ENCODE measurements around the gene NCKAP5.

NCKAP5 gene

DNA sequence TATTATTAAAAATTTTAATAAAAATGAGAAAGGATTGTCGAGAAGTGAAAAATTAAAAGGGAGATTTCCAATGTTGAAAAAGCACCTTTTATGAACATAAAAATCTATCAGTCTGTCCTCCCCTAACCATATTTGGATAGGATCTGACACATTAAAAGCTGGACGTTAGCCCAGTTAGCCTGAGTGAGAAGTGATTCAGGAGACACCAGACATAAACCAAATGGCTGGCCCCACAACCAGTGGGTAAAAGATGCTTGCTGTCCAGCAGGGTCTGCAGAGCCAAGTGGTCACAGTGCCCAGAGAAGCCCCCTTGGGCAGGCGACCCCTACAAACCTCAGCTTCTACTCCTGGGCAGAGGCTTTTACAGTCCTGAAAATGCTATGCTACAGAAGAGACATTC, 644.5 kb downstream of the NCKAP5 start:
- FAIRE-seq, result no peak
- DNase-seq (ENCODE audit: insufficient read length), result no peak
- TF ChIP-seq TAF1 (IDR thresholded peaks at IDR 0.05; ENCODE audit: borderline replicate concordance, low read depth, low read length), result no peak
- no peak for TF ChIP-seq POLR2AphosphoS5 (IDR thresholded peaks at IDR 0.05; ENCODE audit: low read depth, low read length)
- no peak for TF ChIP-seq POLR2A (IDR thresholded peaks at IDR 0.05; ENCODE audit: low read depth, low read length)

DNA sequence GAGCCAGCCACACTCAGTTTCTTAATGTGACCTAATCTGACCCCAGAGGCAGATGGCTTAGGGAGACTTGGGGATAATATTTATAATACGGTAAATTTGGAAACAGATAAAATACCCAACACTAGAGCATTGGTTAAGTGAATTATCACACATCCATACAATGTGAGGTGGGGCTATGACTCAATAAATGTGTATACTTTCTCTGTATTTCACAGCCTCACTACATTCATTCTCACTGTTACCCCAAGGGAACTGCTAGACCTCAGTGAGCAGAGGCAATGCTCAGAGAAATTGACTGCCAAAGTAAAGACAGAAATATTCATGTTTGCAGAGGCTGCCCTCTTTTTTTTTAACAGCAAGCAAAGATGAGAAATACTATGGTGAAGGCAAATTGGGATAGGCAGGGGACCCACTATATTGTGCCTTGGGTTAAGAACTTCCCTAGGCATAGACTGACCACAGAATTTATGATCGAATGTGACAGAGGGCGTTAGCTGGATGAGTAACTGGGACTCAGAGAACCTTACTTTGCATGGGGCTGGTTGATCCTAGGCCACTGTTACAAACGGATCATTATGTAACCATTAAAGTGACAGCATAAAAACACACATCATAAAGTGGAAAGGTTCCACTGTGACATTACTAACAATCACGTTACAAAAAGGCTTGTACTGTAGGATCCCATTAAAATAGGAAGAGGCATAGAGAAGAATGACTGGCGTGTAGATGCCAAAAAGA, 652.3 kb downstream of the NCKAP5 start:
- FAIRE-seq (no peak), DNase-seq (ENCODE audit: insufficient read length) (no peak)
- TF ChIP-seq POLR2A (IDR thresholded peaks at IDR 0.05; ENCODE audit: low read depth, low read length), result no peak
- no peak for TF ChIP-seq TAF1 (IDR thresholded peaks at IDR 0.05; ENCODE audit: borderline replicate concordance, low read depth, low read length)
- TF ChIP-seq POLR2AphosphoS5 (IDR thresholded peaks at IDR 0.05; ENCODE audit: low read depth, low read length), result no peak

DNA sequence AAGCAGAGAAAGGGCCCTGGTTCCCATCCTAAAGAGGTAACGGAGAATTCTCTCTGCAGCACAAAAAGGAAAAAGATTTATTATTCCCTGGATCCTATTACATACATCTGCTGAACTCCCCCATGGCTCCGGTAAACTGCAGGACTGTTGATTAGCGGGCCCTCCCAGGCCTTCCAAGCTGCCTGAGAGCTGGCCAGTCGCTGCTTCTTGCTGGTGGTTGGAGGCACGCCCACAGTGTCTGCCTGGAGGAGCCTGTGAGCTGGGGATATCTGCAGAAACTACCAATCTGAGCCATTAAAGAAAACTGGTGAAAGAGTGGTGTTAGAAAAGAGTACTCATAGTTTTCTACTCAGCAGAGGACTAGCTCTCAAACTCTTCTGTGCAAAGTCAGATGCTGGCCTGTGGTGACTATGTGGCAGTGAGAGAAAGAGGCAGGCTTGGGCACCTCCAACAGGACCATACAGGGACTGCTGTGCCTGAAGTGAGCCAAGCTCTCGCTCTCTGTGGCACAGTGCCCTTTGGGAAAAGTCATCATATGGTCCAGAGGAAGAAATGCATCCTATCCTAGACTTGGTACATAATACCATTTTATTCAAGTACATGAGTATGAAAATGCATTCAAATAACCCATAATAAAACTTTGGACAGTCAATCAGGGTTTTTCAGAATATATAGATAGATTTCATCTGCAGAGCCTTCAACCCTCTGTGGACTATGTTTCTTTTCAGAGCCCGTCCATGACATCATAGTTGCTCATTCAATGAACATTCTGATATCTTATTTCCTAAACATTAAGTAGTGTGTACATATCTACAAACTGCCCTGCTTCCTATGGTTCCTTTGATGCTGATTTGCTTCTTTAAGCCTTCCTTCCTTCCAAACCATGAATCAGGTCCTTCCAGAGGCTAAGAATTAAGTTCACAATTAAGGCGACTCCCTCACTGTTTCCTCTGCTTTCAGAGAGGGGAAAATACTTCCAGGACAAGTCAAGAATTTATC, 656.2 kb downstream of the NCKAP5 start:
- FAIRE-seq, result no peak
- TF ChIP-seq POLR2AphosphoS5 (IDR thresholded peaks at IDR 0.05; ENCODE audit: low read depth, low read length), result no peak
- TF ChIP-seq TAF1 (IDR thresholded peaks at IDR 0.05; ENCODE audit: borderline replicate concordance, low read depth, low read length), result no peak
- TF ChIP-seq POLR2A (IDR thresholded peaks at IDR 0.05; ENCODE audit: low read depth, low read length), result no peak
- DNase-seq (ENCODE audit: insufficient read length), result no peak

DNA sequence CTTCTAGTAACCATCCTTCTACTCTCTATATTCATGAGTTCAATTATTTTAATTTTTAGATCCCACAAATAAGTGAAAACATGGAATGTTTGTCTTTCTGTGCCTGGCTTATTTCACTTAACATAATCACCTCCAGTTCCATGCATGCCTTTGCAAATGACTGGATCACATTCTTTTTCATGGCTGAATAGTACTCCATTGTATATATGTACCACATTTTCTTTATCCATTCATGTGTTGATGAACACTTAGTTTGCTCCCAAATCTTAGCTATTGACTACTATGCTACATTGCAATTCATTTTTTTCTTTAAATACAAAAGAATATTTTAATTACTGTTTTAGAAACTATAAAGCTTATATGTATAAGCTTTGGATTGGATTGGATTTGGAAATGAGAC, 657.8 kb downstream of the NCKAP5 start:
- FAIRE-seq (no peak), DNase-seq (ENCODE audit: insufficient read length) (no peak)
- no peak for TF ChIP-seq POLR2A (IDR thresholded peaks at IDR 0.05; ENCODE audit: low read depth, low read length)
- no peak for TF ChIP-seq POLR2AphosphoS5 (IDR thresholded peaks at IDR 0.05; ENCODE audit: low read depth, low read length)
- TF ChIP-seq TAF1 (IDR thresholded peaks at IDR 0.05; ENCODE audit: borderline replicate concordance, low read depth, low read length), result no peak

DNA sequence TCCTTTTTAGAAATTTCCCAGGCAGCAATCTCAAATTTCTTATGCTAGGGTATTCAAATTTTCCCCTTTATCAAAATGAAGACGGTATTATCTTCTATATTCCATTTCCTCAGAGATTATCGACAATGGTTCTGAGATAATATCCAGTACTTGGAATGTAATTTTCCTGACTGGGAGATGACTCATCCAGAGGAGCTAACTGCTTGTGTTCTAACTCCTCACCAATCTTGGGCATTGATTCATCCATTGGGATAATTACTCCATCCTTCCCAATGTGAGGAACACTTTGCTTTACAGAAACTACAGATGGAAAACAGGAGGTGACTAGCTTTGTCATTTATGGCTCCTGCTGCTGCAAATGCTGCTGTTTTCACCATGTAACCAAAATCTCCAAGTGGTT, 658.8 kb downstream of the NCKAP5 start:
- FAIRE-seq (no peak), DNase-seq (ENCODE audit: insufficient read length) (no peak)
- TF ChIP-seq POLR2A (IDR thresholded peaks at IDR 0.05; ENCODE audit: low read depth, low read length), result no peak
- no peak for TF ChIP-seq POLR2AphosphoS5 (IDR thresholded peaks at IDR 0.05; ENCODE audit: low read depth, low read length)
- no peak for TF ChIP-seq TAF1 (IDR thresholded peaks at IDR 0.05; ENCODE audit: borderline replicate concordance, low read depth, low read length)

DNA sequence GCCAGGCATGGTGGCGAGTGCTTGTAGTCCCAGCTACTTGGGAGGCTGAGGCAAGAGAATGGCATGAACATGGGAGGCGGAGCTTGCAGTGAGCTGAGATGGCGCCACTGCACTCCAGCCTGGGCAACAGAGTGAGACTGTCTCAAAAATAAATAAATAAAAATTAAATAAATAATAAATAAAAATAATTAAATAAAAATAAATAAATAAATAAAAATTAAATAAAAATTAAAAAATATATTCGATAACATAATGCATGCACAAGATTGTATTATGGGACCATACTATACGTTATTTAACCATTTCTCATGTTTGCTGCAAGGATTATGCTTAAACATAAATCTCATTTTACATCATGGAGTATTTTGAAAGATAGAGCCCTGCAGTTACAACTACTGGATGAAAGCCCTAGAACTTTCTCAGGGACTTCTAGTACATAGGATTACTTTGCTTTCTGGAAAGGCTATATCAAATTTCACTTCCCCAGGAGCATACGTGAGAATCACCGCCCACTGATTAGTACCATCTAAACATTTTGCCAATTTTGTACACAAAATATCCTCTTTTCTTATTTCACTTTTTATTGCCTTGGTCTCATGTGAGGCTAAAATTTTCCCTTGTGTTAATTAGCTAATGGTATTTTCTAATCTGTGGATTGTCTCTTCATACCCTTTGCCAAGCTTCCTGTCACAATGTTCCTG, 664.0 kb downstream of the NCKAP5 start:
- no peak for TF ChIP-seq TAF1 (IDR thresholded peaks at IDR 0.05; ENCODE audit: borderline replicate concordance, low read depth, low read length)
- TF ChIP-seq POLR2A (IDR thresholded peaks at IDR 0.05; ENCODE audit: low read depth, low read length), result no peak
- TF ChIP-seq POLR2AphosphoS5 (IDR thresholded peaks at IDR 0.05; ENCODE audit: low read depth, low read length), result no peak
- FAIRE-seq, result no peak
- DNase-seq (ENCODE audit: insufficient read length), result no peak

DNA sequence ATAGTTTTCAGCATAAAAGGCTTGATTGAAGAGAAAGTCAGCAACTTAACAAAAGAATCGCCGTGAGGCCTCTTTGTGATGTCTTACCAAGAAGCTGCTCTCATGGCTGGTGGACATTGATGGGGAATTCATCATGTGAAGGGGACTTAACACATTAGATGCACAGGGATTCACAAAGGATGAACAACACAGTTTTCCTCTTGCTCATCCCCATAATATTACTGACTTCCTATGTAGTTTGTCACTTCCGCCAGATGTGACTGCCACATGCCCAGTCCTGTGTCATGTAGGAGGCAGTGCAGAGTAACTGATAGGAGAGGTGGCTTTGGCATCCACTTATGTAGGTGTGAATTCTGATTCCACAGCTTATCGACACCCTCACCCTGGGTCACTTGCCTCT, 665.6 kb downstream of the NCKAP5 start:
- DNase-seq (ENCODE audit: insufficient read length) (no peak), FAIRE-seq (no peak)
- TF ChIP-seq POLR2AphosphoS5 (IDR thresholded peaks at IDR 0.05; ENCODE audit: low read depth, low read length) (no peak), POLR2A (IDR thresholded peaks at IDR 0.05; ENCODE audit: low read depth, low read length) (no peak), TAF1 (IDR thresholded peaks at IDR 0.05; ENCODE audit: borderline replicate concordance, low read depth, low read length) (no peak)

DNA sequence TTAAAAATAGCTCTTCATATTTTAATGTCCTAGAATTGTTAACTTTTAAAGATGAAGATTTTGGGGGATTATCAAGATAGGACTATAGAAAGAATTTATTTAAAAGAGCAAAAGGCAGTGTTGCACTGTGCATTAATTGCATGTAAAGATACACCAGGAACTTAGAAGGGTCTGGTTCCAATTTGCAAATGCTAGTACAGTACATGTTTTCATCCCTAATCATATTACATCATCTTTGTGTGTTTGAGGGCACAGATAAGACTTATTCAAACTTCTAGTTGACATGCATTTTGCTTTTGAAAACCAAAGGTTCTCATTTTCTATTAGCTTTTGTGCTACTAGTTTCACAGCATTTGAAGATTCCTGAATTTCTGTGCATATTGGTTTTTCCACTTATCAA, 666.6 kb downstream of the NCKAP5 start:
- DNase-seq (ENCODE audit: insufficient read length) (no peak), FAIRE-seq (no peak)

DNA sequence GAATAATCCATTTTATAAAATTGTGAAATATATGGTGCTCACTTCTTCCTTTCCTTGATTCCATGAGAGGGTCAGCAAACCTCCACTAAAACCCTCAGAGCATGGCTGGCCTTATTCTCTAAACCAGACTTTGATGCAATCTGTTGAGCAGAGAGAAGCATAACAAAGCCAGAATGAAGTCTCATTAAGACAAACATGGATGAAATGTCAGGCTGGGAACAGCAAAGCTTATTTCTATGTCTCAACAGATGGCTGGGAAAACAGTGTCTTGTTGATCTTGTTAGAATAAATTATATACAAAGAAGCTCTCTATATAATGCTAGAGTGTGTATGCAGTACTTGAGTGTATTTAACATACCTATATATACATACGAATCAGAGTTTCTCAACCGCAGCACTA, 671.2 kb downstream of the NCKAP5 start:
- no peak for TF ChIP-seq POLR2A (IDR thresholded peaks at IDR 0.05; ENCODE audit: low read depth, low read length)
- no peak for TF ChIP-seq POLR2AphosphoS5 (IDR thresholded peaks at IDR 0.05; ENCODE audit: low read depth, low read length)
- TF ChIP-seq TAF1 (IDR thresholded peaks at IDR 0.05; ENCODE audit: borderline replicate concordance, low read depth, low read length), result no peak
- no peak for DNase-seq (ENCODE audit: insufficient read length)
- no peak for FAIRE-seq

More for the DNA sequence above, 666.6 kb downstream of the NCKAP5 start:
- TF ChIP-seq TAF1 (IDR thresholded peaks at IDR 0.05; ENCODE audit: borderline replicate concordance, low read depth, low read length) (no peak), POLR2AphosphoS5 (IDR thresholded peaks at IDR 0.05; ENCODE audit: low read depth, low read length) (no peak), POLR2A (IDR thresholded peaks at IDR 0.05; ENCODE audit: low read depth, low read length) (no peak)

DNA sequence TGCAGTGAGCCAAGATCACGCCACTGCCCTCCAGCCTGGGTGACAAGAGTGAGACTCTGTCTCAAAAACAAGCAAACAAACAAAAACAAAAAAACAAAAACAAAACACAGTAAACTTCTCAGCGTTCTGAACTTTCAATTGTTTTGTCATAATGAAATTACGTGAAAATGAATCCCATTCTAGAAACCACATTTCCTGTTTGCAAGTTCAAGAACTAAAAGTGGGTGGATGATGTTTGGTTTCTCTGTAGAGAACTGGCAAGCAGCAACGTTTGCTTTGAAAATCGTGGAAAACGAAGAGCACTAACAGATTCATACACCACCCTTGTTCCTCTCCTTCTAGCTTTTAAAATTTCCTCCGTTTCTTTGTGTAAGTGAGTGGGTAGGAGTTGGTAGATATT, 672.2 kb downstream of the NCKAP5 start:
- FAIRE-seq, result no peak
- no peak for DNase-seq (ENCODE audit: insufficient read length)
- TF ChIP-seq TAF1 (IDR thresholded peaks at IDR 0.05; ENCODE audit: borderline replicate concordance, low read depth, low read length), result no peak
- TF ChIP-seq POLR2A (IDR thresholded peaks at IDR 0.05; ENCODE audit: low read depth, low read length), result no peak
- no peak for TF ChIP-seq POLR2AphosphoS5 (IDR thresholded peaks at IDR 0.05; ENCODE audit: low read depth, low read length)

DNA sequence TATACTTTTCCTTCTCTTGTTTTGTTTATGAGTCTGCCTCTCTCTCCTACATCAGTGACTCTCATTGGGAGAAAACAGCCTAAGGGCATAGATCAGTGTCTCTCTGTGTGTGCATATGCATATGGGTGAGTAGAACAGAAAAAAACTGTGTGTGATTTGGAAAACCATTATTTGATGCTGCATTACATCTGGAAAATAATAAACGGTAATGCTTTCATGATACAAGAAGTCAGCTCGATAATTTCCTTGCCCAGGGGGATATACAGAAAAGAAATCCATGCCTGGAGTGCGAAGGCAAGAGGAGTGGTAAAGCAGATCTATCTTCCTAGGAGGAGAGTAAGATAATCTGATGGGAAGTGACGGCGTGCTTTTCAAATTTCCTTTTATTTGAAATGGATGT, 676.8 kb downstream of the NCKAP5 start:
- DNase-seq (ENCODE audit: insufficient read length), result no peak
- TF ChIP-seq TAF1 (IDR thresholded peaks at IDR 0.05; ENCODE audit: borderline replicate concordance, low read depth, low read length) (no peak), POLR2AphosphoS5 (IDR thresholded peaks at IDR 0.05; ENCODE audit: low read depth, low read length) (no peak), POLR2A (IDR thresholded peaks at IDR 0.05; ENCODE audit: low read depth, low read length) (no peak)
- FAIRE-seq, result no peak

Measured in GM12892 (cell line).